Loucy (cell line): ENCODE results near the gene SLC51A.

ENCODE experiments used
- CTCF ChIP-seq: fragments of 200-600 bp; sonication (generic); conservative IDR thresholded peaks from 2 replicates; pipeline ENCODE4 v1.5.1; 2014; ENCODE audit warnings: mild to moderate bottlenecking, antibody characterized with exemption, low read length
- EZH2phosphoT487 ChIP-seq: fragments of 200-600 bp; IDR thresholded peaks from 2 replicates; pipeline ENCODE4 v1.6.1; 2018; ENCODE audit warnings: antibody characterized with exemption, mild to moderate bottlenecking, moderate library complexity, borderline replicate concordance

GRCh38 chr3:196238612-196239560, 22.6 kb downstream of the SLC51A start:
- TF ChIP-seq EZH2phosphoT487 (no peak), CTCF (no peak)
